ENCODE results near the gene RBMXL3. TPM values are rescaled to one million over a fixed set of nuclear protein-coding genes. Genes with fewer than 3 reads are reported as not detected.

Gene RBMXL3
- total and polyA plus RNA-seq, 2 of the 8 experiments (the other 6 are each of a cell fraction or from before 2014, with no cell fraction given) = not detected

DNA sequence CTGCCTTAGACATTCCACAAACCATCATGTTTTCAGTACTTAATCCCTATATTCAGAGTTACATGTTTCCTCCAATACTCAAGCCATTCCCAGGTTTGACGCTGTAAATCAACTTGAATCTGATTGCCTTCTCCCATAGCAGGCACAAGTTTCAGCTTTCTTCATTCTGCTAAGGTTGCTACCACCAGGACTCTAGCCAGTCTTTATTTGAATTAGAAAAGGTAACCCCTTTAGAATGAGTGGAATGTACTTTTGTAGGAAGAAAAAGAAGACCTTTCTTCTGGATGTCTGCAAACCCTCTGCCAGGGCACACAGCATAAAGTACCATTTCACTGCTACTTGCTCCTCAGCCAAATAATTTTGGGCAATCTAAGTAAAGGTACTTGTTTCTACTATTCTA, 10.7 kb upstream of the RBMXL3 start:
- H3K9me3 ChIP-seq (ENCODE audit: insufficient read depth in 2 of 2, low read depth in 1 of 2, low read length in 1 of 2) = no peaks in the 10 kb centered on the region
- H3K56ac ChIP-seq (replicated peaks; ENCODE audit: insufficient read length, low read depth, low read length) = no peak overlapping the region
- 25% methylated on average over 1 of the region's 1 CpG; no CpG with 5 or more reads in 1 of the 2 experiments for WGBS, 2 experiments (ENCODE audit: extremely low coverage in 1 of 2, insufficient coverage in 1 of 2, insufficient read length in 1 of 2, insufficient replicate concordance in 2 of 2, low coverage in 1 of 2, low lambda C conversion rate in 2 of 2, missing lambda C conversion rate in 1 of 2)
- no peak overlapping the region for H3K14ac ChIP-seq (ENCODE audit: insufficient read length)
- no peak overlapping the region for H3K4ac ChIP-seq (replicated peaks; ENCODE audit: insufficient read length, low read depth, low read length)
- H3K27me3 ChIP-seq (replicated peaks in 1 of 4; ENCODE audit: control insufficient read depth in 3 of 4, extremely low read depth in 1 of 4, insufficient read depth in 3 of 4, low read length in 3 of 4) = no peaks in the 10 kb centered on the region
- no peak overlapping the region for H2BK20ac ChIP-seq (ENCODE audit: low read length)
- no peaks in the 10 kb centered on the region; a peak in 1 of 7 replicates for H3K4me1 ChIP-seq (replicated peaks in 1 of 4; ENCODE audit: control insufficient read depth in 3 of 4, insufficient read depth in 4 of 4, low read length in 3 of 4)
- H2BK120ac ChIP-seq (replicated peaks; ENCODE audit: low read depth, low read length) = no peak overlapping the region
- H3K9ac ChIP-seq (replicated peaks in 1 of 4; ENCODE audit: extremely low read depth in 1 of 4, low read depth in 3 of 4, low read length in 3 of 4) = no peak overlapping the region
- H4K5ac ChIP-seq (ENCODE audit: insufficient read length, low read depth, low read length) = no peak overlapping the region
- peak overlapping the region in 1 of 4 experiments; percentile 21; a peak in 1 of 8 replicates for H3K4me3 ChIP-seq (ENCODE audit: extremely low read depth in 1 of 4, insufficient read depth in 2 of 4, low read depth in 3 of 4, low read length in 4 of 4)
- no peak overlapping the region for H2BK5ac ChIP-seq (ENCODE audit: low read depth, low read length)
- DNase-seq (ENCODE audit: low read depth in 1 of 2, low spot score in 2 of 2) = no peak
- no peak overlapping the region for H2AFZ ChIP-seq (ENCODE audit: low read length)
- H2AK5ac ChIP-seq (ENCODE audit: low read depth, low read length) = no peak overlapping the region
- no peaks in the 10 kb centered on the region for H3K79me2 ChIP-seq (ENCODE audit: control insufficient read depth in 1 of 2, insufficient read depth in 2 of 2, low read length in 2 of 2)
- H4K8ac ChIP-seq (ENCODE audit: extremely low read depth, insufficient read depth, low read length) = no peak overlapping the region
- ChIA-PET CTCF (ENCODE audit: partially characterized antibody) (interaction anchor here (1.1 kb wide), 1 partner anchor 761 kb away, joined by 3 read pairs; no protein-coding TSS in a partner anchor), POLR2A (ENCODE audit: partially characterized antibody) (interaction anchor here (0.7 kb wide), 1 partner anchor 1038 kb away, joined by 3 read pairs; no protein-coding TSS in a partner anchor)
- no peak overlapping the region for H2BK12ac ChIP-seq (ENCODE audit: low read depth, low read length)
- no peak overlapping the region for H2BK15ac ChIP-seq (ENCODE audit: low read length)
- FAIRE-seq = peak; percentile 70
- no peaks in the 10 kb centered on the region for H3K36me3 ChIP-seq (ENCODE audit: control insufficient read depth in 2 of 4, insufficient read depth in 4 of 4, low read length in 3 of 4)
- H3K23me2 ChIP-seq (ENCODE audit: low read depth, low read length) = no peaks in the 10 kb centered on the region; the same call in 1 of the 2 replicates
- no peak overlapping the region for H3K23ac ChIP-seq (ENCODE audit: insufficient read length)
- no peaks in the 10 kb centered on the region for H3K79me1 ChIP-seq (ENCODE audit: low read depth, low read length)
- H4K20me1 ChIP-seq (replicated peaks in 1 of 2; ENCODE audit: control insufficient read depth in 1 of 2, insufficient read depth in 2 of 2, low read length in 2 of 2) = no peaks in the 10 kb centered on the region
- no peak overlapping the region for H4K91ac ChIP-seq (replicated peaks; ENCODE audit: insufficient read length, low read length)
- no peak overlapping the region for H3K18ac ChIP-seq (ENCODE audit: extremely low read depth, low read length)
- peak overlapping the region; percentile 41 to 47; a peak in 3 of 4 replicates for H3K4me2 ChIP-seq (ENCODE audit: insufficient read depth in 1 of 2, low read depth in 2 of 2, low read length in 2 of 2)
- no peak overlapping the region for H3K27ac ChIP-seq (ENCODE audit: low read depth, low read length)
- no peak for TF ChIP-seq SAP30 (IDR thresholded peaks at IDR 0.05; ENCODE audit: insufficient read depth, insufficient replicate concordance, low read length)
- no peak for TF ChIP-seq RFX5 (IDR thresholded peaks at IDR 0.05; ENCODE audit: borderline replicate concordance, low read depth, low read length)
- TF ChIP-seq EZH2 (IDR thresholded peaks at IDR 0.05; ENCODE audit: low read depth, low read length, severe bottlenecking) = no peak
- no peak for TF ChIP-seq ASH2L (IDR thresholded peaks at IDR 0.05; ENCODE audit: low read length)
- no peak for TF ChIP-seq FOSL1 (IDR thresholded peaks at IDR 0.05; ENCODE audit: insufficient read depth, low read depth, low read length)
- TF ChIP-seq EP300 (IDR thresholded peaks at IDR 0.05; ENCODE audit: borderline replicate concordance in 1 of 2, low read depth in 2 of 2, low read length in 2 of 2) = no peak
- TF ChIP-seq POLR2AphosphoS5 (IDR thresholded peaks at IDR 0.05; ENCODE audit: low read depth, low read length) = no peak
- no peak for TF ChIP-seq JUN (IDR thresholded peaks at IDR 0.05; ENCODE audit: low read depth, low read length)
- no peak for TF ChIP-seq CBX8 (IDR thresholded peaks at IDR 0.05; ENCODE audit: borderline replicate concordance, low read depth, low read length)
- no peak for TF ChIP-seq GTF2F1 (IDR thresholded peaks at IDR 0.05; ENCODE audit: borderline replicate concordance, low read depth, low read length)
- no peak for TF ChIP-seq TBP (IDR thresholded peaks at IDR 0.05; ENCODE audit: low read depth, low read length)
- no peak for TF ChIP-seq MAFK (IDR thresholded peaks at IDR 0.05; ENCODE audit: low read depth, low read length)
- TF ChIP-seq BRCA1 (IDR thresholded peaks at IDR 0.05; ENCODE audit: low read depth, low read length) = no peak
- no peak for TF ChIP-seq YY1 (IDR thresholded peaks at IDR 0.05; ENCODE audit: low read depth, low read length)

Data from H1 (cell line).